ENCODE data around the gene ZNF521.
"Not testable (repeated sequence)": the region's sequence is repeated elsewhere in the genome, so short reads cannot be mapped to it uniquely, and the experiment has no call there.

ZNF521 gene

GRCh38 chr18:25284281-25284680 is 67.7 kb downstream of the ZNF521 start:
- Histone ChIP-seq H3K4me3 (ENCODE audit: low read depth, low read length) (no peak overlapping the region), H3K36me3 (ENCODE audit: control insufficient read depth, insufficient read depth, low read length) (no peaks in the 10 kb centered on the region), H3K4me1 (ENCODE audit: control insufficient read depth, insufficient read depth, low read length) (peaks cover 18% of the 10 kb centered on the region), H3K9ac (ENCODE audit: low read depth, low read length) (no peak overlapping the region), H3K9me3 (ENCODE audit: control insufficient read depth, insufficient read depth, low read length) (no peaks in the 10 kb centered on the region), H3K27me3 (ENCODE audit: control insufficient read depth, insufficient read depth, low read length) (no peaks in the 10 kb centered on the region)

- no peaks in the 10 kb centered on the region for H3K9me3 ChIP-seq (ENCODE audit: control insufficient read depth, insufficient read depth, low read length)
- H3K4me3 ChIP-seq (ENCODE audit: low read depth, low read length) = no peak overlapping the region
- peaks cover 18% of the 10 kb centered on the region for H3K4me1 ChIP-seq (ENCODE audit: control insufficient read depth, insufficient read depth, low read length)
- H3K36me3 ChIP-seq (ENCODE audit: control insufficient read depth, insufficient read depth, low read length) = no peaks in the 10 kb centered on the region
- no peaks in the 10 kb centered on the region for H3K27me3 ChIP-seq (ENCODE audit: control insufficient read depth, insufficient read depth, low read length)
- no peak overlapping the region for H3K9ac ChIP-seq (ENCODE audit: low read depth, low read length)
Observed at GRCh38 chr18:25283781-25284180, 68.2 kb downstream of the ZNF521 start.

- H3K36me3 ChIP-seq (ENCODE audit: control insufficient read depth, insufficient read depth, low read length) = no peaks in the 10 kb centered on the region
- H3K9ac ChIP-seq (ENCODE audit: low read depth, low read length) = no peak overlapping the region
- H3K4me3 ChIP-seq (ENCODE audit: low read depth, low read length) = no peak overlapping the region
- peaks cover 18% of the 10 kb centered on the region for H3K4me1 ChIP-seq (ENCODE audit: control insufficient read depth, insufficient read depth, low read length)
- no peaks in the 10 kb centered on the region for H3K9me3 ChIP-seq (ENCODE audit: control insufficient read depth, insufficient read depth, low read length)
- H3K27me3 ChIP-seq (ENCODE audit: control insufficient read depth, insufficient read depth, low read length) = no peaks in the 10 kb centered on the region
Observed at GRCh38 chr18:25282896-25283703, 68.9 kb downstream of the ZNF521 start.

GRCh38 chr18:25282282-25282681 is 69.7 kb downstream of the ZNF521 start:
- Histone ChIP-seq H3K36me3 (ENCODE audit: control insufficient read depth, insufficient read depth, low read length) (no peaks in the 10 kb centered on the region), H3K9me3 (ENCODE audit: control insufficient read depth, insufficient read depth, low read length) (no peaks in the 10 kb centered on the region), H3K27me3 (ENCODE audit: control insufficient read depth, insufficient read depth, low read length) (no peaks in the 10 kb centered on the region), H3K4me1 (ENCODE audit: control insufficient read depth, insufficient read depth, low read length) (peaks cover 18% of the 10 kb centered on the region), H3K9ac (ENCODE audit: low read depth, low read length) (no peak overlapping the region), H3K4me3 (ENCODE audit: low read depth, low read length) (no peak overlapping the region)

- Histone ChIP-seq H3K27me3 (ENCODE audit: control insufficient read depth, insufficient read depth, low read length) (no peaks in the 10 kb centered on the region), H3K9ac (ENCODE audit: low read depth, low read length) (no peak overlapping the region), H3K36me3 (ENCODE audit: control insufficient read depth, insufficient read depth, low read length) (no peaks in the 10 kb centered on the region), H3K9me3 (ENCODE audit: control insufficient read depth, insufficient read depth, low read length) (no peaks in the 10 kb centered on the region), H3K4me3 (ENCODE audit: low read depth, low read length) (no peak overlapping the region), H3K4me1 (ENCODE audit: control insufficient read depth, insufficient read depth, low read length) (peaks cover 18% of the 10 kb centered on the region)
Observed at GRCh38 chr18:25281556-25281955, 70.4 kb downstream of the ZNF521 start.

- no peaks in the 10 kb centered on the region for H3K9me3 ChIP-seq (ENCODE audit: control insufficient read depth, insufficient read depth, low read length)
- no peaks in the 10 kb centered on the region for H3K36me3 ChIP-seq (ENCODE audit: control insufficient read depth, insufficient read depth, low read length)
- H3K27me3 ChIP-seq (ENCODE audit: control insufficient read depth, insufficient read depth, low read length) = no peaks in the 10 kb centered on the region
- no peak overlapping the region for H3K4me3 ChIP-seq (ENCODE audit: low read depth, low read length)
- no peak overlapping the region for H3K9ac ChIP-seq (ENCODE audit: low read depth, low read length)
- peaks cover 15% of the 10 kb centered on the region for H3K4me1 ChIP-seq (ENCODE audit: control insufficient read depth, insufficient read depth, low read length)
Observed at GRCh38 chr18:25279961-25280360, 72.0 kb downstream of the ZNF521 start.

- H3K27me3 ChIP-seq (ENCODE audit: control insufficient read depth, insufficient read depth, low read length) = no peaks in the 10 kb centered on the region
- no peak overlapping the region for H3K4me3 ChIP-seq (ENCODE audit: low read depth, low read length)
- no peaks in the 10 kb centered on the region for H3K36me3 ChIP-seq (ENCODE audit: control insufficient read depth, insufficient read depth, low read length)
- peaks cover 14% of the 10 kb centered on the region for H3K4me1 ChIP-seq (ENCODE audit: control insufficient read depth, insufficient read depth, low read length)
- H3K9ac ChIP-seq (ENCODE audit: low read depth, low read length) = no peak overlapping the region
- H3K9me3 ChIP-seq (ENCODE audit: control insufficient read depth, insufficient read depth, low read length) = no peaks in the 10 kb centered on the region
Observed at GRCh38 chr18:25279556-25279955, 72.4 kb downstream of the ZNF521 start.

- Histone ChIP-seq H3K4me3 (ENCODE audit: low read depth, low read length) (no peak overlapping the region), H3K27me3 (ENCODE audit: control insufficient read depth, insufficient read depth, low read length) (no peaks in the 10 kb centered on the region), H3K9ac (ENCODE audit: low read depth, low read length) (no peak overlapping the region), H3K36me3 (ENCODE audit: control insufficient read depth, insufficient read depth, low read length) (no peaks in the 10 kb centered on the region), H3K4me1 (ENCODE audit: control insufficient read depth, insufficient read depth, low read length) (peaks cover 10% of the 10 kb centered on the region), H3K9me3 (ENCODE audit: control insufficient read depth, insufficient read depth, low read length) (no peaks in the 10 kb centered on the region)
Observed at GRCh38 chr18:25279133-25279532, 72.8 kb downstream of the ZNF521 start.

GRCh38 chr18:25278394-25278793 is 73.6 kb downstream of the ZNF521 start:
- no peak overlapping the region for H3K4me3 ChIP-seq (ENCODE audit: low read depth, low read length)
- no peaks in the 10 kb centered on the region for H3K36me3 ChIP-seq (ENCODE audit: control insufficient read depth, insufficient read depth, low read length)
- no peaks in the 10 kb centered on the region for H3K27me3 ChIP-seq (ENCODE audit: control insufficient read depth, insufficient read depth, low read length)
- H3K4me1 ChIP-seq (ENCODE audit: control insufficient read depth, insufficient read depth, low read length) = peaks cover 8% of the 10 kb centered on the region
- no peaks in the 10 kb centered on the region for H3K9me3 ChIP-seq (ENCODE audit: control insufficient read depth, insufficient read depth, low read length)
- no peak overlapping the region for H3K9ac ChIP-seq (ENCODE audit: low read depth, low read length)

- H3K9ac ChIP-seq (ENCODE audit: low read depth, low read length) = no peak overlapping the region
- H3K9me3 ChIP-seq (ENCODE audit: control insufficient read depth, insufficient read depth, low read length) = no peaks in the 10 kb centered on the region
- H3K27me3 ChIP-seq (ENCODE audit: control insufficient read depth, insufficient read depth, low read length) = no peaks in the 10 kb centered on the region
- no peaks in the 10 kb centered on the region for H3K4me1 ChIP-seq (ENCODE audit: control insufficient read depth, insufficient read depth, low read length)
- no peak overlapping the region for H3K4me3 ChIP-seq (ENCODE audit: low read depth, low read length)
- no peaks in the 10 kb centered on the region for H3K36me3 ChIP-seq (ENCODE audit: control insufficient read depth, insufficient read depth, low read length)
Observed at GRCh38 chr18:25275412-25276001, 76.5 kb downstream of the ZNF521 start.

GRCh38 chr18:25274926-25275325 is 77.0 kb downstream of the ZNF521 start:
- H3K4me3 ChIP-seq (ENCODE audit: low read depth, low read length) = no peak overlapping the region
- H3K36me3 ChIP-seq (ENCODE audit: control insufficient read depth, insufficient read depth, low read length) = no peaks in the 10 kb centered on the region
- no peaks in the 10 kb centered on the region for H3K27me3 ChIP-seq (ENCODE audit: control insufficient read depth, insufficient read depth, low read length)
- H3K9me3 ChIP-seq (ENCODE audit: control insufficient read depth, insufficient read depth, low read length) = no peaks in the 10 kb centered on the region
- H3K9ac ChIP-seq (ENCODE audit: low read depth, low read length) = no peak overlapping the region
- no peaks in the 10 kb centered on the region for H3K4me1 ChIP-seq (ENCODE audit: control insufficient read depth, insufficient read depth, low read length)

GRCh38 chr18:25266931-25267527 is 84.9 kb downstream of the ZNF521 start:
- H3K9ac ChIP-seq (ENCODE audit: low read depth, low read length); H3K4me1 ChIP-seq (ENCODE audit: control insufficient read depth, insufficient read depth, low read length); H3K4me3 ChIP-seq (ENCODE audit: low read depth, low read length); H3K9me3 ChIP-seq (ENCODE audit: control insufficient read depth, insufficient read depth, low read length); H3K36me3 ChIP-seq (ENCODE audit: control insufficient read depth, insufficient read depth, low read length); H3K27me3 ChIP-seq (ENCODE audit: control insufficient read depth, insufficient read depth, low read length): not testable (repeated sequence)
